ENCODE measurements around the gene OGFR.
A peak's percentile ranks its signal among the peaks of the same experiment; 100 is the strongest.

The OGFR gene

GRCh38 chr20:62802026-62802712, 2.5 kb upstream of the OGFR start:
- DNase-seq: no peak

- no peak for DNase-seq
Measured at GRCh38 chr20:62804021-62804626, 511 bp upstream of the OGFR start.

- DNase-seq: no peak
Measured at GRCh38 chr20:62805155-62805710, 598 bp downstream of the OGFR start.

- peak in 1 of 2 donors; percentile 48 for DNase-seq
Measured at GRCh38 chr20:62805711-62806382, 1.2 kb downstream of the OGFR start.

- DNase-seq: no peak
Measured at GRCh38 chr20:62806383-62807050, 1.9 kb downstream of the OGFR start.

- no peak for DNase-seq
Measured at GRCh38 chr20:62807444-62808210, 3.0 kb downstream of the OGFR start.

GRCh38 chr20:62808211-62808865, 3.7 kb downstream of the OGFR start:
- DNase-seq: peak; percentile 27 to 42

GRCh38 chr20:62809530-62810428, 5.1 kb downstream of the OGFR start:
- no peak for DNase-seq

GRCh38 chr20:62811320-62811719, 6.7 kb downstream of the OGFR start:
- no peak for DNase-seq

GRCh38 chr20:62811720-62812119, 7.1 kb downstream of the OGFR start:
- DNase-seq: no peak

GRCh38 chr20:62812181-62812906, 7.7 kb downstream of the OGFR start:
- DNase-seq: no peak

- DNase-seq: no peak
Measured at GRCh38 chr20:62812907-62813200, 8.2 kb downstream of the OGFR start.

- DNase-seq: no peak
Measured at GRCh38 chr20:62813588-62813987, 9.0 kb downstream of the OGFR start.

GRCh38 chr20:62814060-62814708, 9.5 kb downstream of the OGFR start:
- DNase-seq: no peak

GRCh38 chr20:62814709-62815065, 10.1 kb downstream of the OGFR start:
- DNase-seq: no peak

- no peak for DNase-seq
Measured at GRCh38 chr20:62815066-62815991, 10.7 kb downstream of the OGFR start.

- DNase-seq: no peak
Measured at GRCh38 chr20:62816031-62816883, 11.6 kb downstream of the OGFR start.
